ENCODE measurements around the gene MTSS2.

MTSS2 gene

DNA sequence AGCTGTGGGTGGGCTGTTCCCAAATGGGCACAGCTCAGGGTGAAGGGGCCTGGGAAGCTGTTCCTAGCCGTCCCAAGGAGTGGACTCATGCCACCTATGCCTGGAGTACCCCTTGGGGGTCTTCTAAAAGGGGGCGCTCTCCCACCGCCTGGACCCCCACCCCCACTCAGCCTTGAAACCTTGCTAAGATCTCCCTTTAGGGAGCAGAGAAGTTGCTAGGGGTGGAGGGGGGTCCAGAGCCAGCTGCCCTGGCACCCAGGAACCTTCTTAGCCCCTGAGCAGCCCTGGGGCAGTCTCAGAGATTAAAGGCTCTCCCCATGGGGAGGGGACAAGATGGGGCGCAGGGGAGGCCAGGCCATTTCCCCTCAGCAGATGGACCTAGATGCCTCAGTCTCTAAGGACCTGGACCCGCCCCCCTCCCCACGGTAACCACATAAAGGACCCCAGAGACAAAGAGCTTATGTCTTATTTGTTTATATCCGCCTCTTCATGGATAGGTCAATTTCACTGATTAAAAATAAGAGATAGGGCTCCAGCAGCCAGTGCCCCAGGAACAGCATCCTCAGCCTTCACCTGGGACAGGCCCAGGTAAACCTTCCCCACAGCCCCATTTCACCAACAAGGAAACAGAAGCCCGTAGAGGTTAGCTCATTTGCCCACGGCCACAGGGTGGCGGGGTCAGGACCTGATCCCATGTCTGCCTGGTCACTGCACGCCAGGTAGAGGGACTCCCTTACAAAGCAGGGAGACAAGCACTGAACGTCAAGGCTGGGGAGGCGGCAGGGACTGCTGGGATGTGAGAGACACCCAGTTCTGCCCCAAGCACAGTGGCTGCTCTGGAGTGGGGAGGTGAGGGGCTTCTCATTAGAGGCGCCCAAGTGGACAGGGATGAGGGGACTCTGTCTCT, 3.4 kb downstream of the MTSS2 start:
- Histone ChIP-seq H3K4me1 (ENCODE audit: control insufficient read depth, insufficient read depth, low read length) (peaks cover 13% of the 10 kb centered on the region), H3K9me3 (ENCODE audit: control insufficient read depth, insufficient read depth, low read depth, low read length) (no peaks in the 10 kb centered on the region), H3K27ac (ENCODE audit: extremely low read depth, low read depth, low read length) (no peak overlapping the region), H3K4me3 (ENCODE audit: low read depth, low read length) (no peak overlapping the region), H3K36me3 (ENCODE audit: control insufficient read depth in 2 of 2, insufficient read depth in 1 of 2, low read length in 2 of 2) (peaks cover 0 to 46% of the 10 kb centered on the region in 2 experiments; a peak in 2 of 3 replicates)
- POLR2A ChIA-PET = interaction anchor here (0.6 kb wide), 1 partner anchor 923 kb away, joined by 3 read pairs; no protein-coding TSS in a partner anchor
- CTCF ChIA-PET = no interaction called here
- TF ChIP-seq, protein P1, sequence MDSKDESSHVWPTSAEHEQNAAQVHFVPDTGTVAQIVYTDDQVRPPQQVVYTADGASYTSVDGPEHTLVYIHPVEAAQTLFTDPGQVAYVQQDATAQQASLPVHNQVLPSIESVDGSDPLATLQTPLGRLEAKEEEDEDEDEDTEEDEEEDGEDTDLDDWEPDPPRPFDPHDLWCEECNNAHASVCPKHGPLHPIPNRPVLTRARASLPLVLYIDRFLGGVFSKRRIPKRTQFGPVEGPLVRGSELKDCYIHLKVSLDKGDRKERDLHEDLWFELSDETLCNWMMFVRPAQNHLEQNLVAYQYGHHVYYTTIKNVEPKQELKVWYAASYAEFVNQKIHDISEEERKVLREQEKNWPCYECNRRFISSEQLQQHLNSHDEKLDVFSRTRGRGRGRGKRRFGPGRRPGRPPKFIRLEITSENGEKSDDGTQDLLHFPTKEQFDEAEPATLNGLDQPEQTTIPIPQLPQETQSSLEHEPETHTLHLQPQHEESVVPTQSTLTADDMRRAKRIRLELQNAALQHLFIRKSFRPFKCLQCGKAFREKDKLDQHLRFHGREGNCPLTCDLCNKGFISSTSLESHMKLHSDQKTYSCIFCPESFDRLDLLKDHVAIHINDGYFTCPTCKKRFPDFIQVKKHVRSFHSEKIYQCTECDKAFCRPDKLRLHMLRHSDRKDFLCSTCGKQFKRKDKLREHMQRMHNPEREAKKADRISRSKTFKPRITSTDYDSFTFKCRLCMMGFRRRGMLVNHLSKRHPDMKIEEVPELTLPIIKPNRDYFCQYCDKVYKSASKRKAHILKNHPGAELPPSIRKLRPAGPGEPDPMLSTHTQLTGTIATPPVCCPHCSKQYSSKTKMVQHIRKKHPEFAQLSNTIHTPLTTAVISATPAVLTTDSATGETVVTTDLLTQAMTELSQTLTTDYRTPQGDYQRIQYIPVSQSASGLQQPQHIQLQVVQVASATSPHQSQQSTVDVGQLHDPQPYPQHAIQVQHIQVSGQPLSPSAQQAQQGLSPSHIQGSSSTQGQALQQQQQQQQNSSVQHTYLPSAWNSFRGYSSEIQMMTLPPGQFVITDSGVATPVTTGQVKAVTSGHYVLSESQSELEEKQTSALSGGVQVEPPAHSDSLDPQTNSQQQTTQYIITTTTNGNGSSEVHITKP (tag by site-specific recombination; IDR thresholded peaks at IDR 0.05) = peak; percentile 58
- no peak for TF ChIP-seq ZBTB20 (tag by site-specific recombination; IDR thresholded peaks at IDR 0.05)

DNA sequence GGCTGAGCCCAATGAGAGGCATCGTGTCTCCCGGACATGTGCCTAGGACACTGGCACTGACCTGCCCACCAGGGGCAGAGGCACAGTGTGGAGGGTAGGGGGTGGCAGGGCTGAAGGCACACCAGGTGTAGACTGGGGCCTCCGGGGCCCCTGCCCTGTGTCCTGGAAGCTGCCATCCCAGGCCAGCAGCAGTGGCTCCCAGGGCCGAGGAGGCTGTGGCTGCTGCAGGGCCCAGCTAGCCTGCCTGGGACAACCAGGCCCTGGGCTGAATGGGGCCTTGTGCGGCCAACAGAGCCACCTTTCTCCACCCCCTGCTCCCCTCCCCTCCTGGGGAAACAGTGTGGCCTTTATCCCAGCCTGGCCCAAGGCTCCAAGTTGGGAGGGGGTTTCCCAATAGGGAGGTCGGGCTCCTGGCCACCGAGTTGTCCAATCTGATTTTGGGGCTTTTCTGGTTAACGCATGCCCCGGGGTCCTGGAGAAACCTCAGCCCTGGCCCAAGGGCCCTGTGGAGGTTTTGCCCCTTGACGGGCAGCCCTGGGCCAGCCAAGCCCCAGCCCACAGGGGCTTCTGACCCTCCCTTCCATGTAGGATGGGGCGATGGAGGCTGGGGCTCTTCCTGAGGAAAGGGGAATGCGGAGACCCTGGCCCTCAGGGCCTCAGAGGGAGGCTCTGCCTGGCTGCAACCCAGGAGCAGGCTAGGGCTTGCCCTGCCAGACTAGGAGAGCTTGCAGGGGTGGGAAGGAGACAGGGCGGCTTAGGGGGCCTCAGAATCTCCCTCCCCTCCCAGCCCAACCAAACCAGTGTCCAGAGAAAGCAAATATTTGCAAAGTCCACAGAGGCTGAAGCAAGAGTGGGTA, 4.2 kb downstream of the MTSS2 start:
- Histone ChIP-seq H3K27ac (ENCODE audit: extremely low read depth, low read depth, low read length) (no peak overlapping the region), H3K4me3 (ENCODE audit: low read depth, low read length) (no peak overlapping the region), H3K4me1 (ENCODE audit: control insufficient read depth, insufficient read depth, low read length) (peaks cover 9% of the 10 kb centered on the region; the same call in 1 of the 2 replicates), H3K36me3 (ENCODE audit: control insufficient read depth in 2 of 2, insufficient read depth in 1 of 2, low read length in 2 of 2) (peaks cover 0 to 54% of the 10 kb centered on the region in 2 experiments; a peak in 2 of 3 replicates), H3K9me3 (ENCODE audit: control insufficient read depth, insufficient read depth, low read depth, low read length) (no peaks in the 10 kb centered on the region)
- POLR2A ChIA-PET = no interaction called here
- CTCF ChIA-PET = no interaction called here
- TF ChIP-seq ZXDB (tag by site-specific recombination; IDR thresholded peaks at IDR 0.05) = 0 out of 2 replicates have a peak, but pooled peaks have one; percentile 64
- no peak for TF ChIP-seq ZNF211 (tag by site-specific recombination; IDR thresholded peaks at IDR 0.05; ENCODE audit: low read depth)

DNA sequence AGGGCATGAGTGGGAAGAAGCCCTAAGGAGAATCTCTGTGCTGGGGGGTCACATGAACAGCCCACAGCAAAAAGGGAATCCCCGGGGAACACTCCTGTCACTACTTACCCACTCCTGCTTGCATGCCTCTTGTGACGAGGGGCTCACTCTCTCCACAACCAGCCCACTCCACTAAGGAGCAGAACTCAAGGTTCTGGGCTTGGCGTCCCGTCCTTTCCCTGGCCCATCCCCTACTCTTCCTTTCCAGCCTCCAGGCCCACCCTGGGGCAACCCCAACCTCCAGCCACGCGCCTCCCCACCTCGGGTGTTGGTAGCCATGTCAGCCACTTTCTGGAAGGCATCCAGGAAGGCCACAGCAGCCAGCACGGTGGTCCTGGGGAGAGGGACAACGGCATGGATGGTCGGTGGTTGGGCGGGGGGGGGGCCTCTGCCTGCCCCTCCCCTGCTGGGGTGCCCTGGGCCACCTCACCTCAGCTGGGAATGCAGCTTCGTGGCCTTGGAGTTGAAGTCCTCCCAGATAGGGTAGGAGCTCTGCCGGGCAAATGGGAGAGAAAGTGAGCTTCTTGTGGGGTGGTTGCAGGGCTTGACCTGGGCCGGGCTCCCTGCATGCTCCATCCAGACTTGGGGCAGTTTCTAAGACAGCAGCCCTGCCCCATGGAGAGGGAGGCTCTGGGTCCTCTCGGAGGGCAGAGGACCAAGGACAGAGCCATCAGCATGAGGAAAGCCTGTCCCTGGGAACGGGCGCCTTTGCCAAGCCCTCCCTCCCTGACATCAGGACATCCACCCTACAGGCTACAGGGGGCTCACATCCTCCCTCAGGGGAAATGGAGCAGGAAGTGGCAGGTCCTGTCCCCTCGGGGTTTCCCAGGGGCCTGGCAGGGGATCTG, 5.1 kb downstream of the MTSS2 start:
- no peaks in the 10 kb centered on the region for H3K9me3 ChIP-seq (ENCODE audit: control insufficient read depth, insufficient read depth, low read depth, low read length)
- H3K36me3 ChIP-seq (ENCODE audit: control insufficient read depth in 2 of 2, insufficient read depth in 1 of 2, low read length in 2 of 2) = peaks cover 0 to 62% of the 10 kb centered on the region in 2 experiments; a peak in 2 of 3 replicates

DNA sequence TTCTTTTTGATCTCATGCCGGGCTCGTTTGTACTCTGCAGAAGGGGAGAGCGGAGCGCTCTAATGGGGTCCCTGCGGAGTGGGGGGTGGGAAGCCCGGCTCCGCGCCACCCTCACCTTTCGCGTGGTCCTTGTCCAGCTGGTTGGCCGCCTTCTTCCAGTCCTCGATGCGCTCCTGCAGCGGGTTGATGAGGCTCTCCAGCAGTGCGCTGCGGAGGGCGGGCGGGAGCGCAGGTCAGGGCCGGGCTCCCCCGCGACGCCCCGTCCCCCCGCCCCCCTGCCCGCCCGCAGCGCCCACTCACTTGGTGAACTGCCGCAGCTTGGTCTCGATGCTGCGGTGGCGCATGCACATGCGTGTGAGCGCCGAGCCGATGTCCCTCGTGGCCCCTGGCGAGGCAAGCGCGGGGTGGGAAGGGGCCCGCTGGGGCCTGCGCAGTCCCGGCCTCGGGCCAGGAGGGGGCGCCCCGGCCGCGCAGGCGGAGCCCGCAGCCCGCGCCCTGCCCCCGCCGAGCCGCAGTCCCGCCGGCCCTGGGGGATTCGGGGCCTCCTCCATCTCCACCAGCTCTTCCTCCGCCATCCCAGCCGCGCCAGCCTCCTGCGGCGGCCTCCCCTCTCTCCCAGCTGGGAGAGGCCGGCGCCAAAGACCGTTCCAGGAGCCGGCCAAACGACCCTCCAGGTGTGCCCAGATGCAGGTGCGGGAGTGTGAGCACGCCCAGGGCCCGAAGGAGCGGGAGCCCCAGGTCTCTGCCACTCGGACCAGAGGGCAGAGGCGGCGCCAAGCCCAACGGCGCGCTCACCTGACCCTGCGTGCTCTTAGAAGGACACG, 6.0 kb downstream of the MTSS2 start:
- ChIA-PET CTCF (interaction anchor here (0.6 to 1.5 kb wide), 6 partner anchors 11 to 875 kb away, joined by 3 read pairs; no protein-coding TSS in a partner anchor), POLR2A (no interaction called here)
- Histone ChIP-seq H3K4me3 (ENCODE audit: low read depth, low read length) (no peak overlapping the region), H3K27ac (ENCODE audit: extremely low read depth, low read depth, low read length) (no peak overlapping the region), H3K9me3 (ENCODE audit: control insufficient read depth, insufficient read depth, low read depth, low read length) (no peaks in the 10 kb centered on the region), H3K4me1 (ENCODE audit: control insufficient read depth, insufficient read depth, low read length) (peaks cover 5% of the 10 kb centered on the region; the same call in 1 of the 2 replicates), H3K36me3 (ENCODE audit: control insufficient read depth in 2 of 2, insufficient read depth in 1 of 2, low read length in 2 of 2) (peaks cover 6 to 70% of the 10 kb centered on the region in 2 experiments; a peak in 2 of 3 replicates)
- TF ChIP-seq ZNF302 (tag by site-specific recombination; IDR thresholded peaks at IDR 0.05; ENCODE audit: low read depth) = no peak
- no peak for TF ChIP-seq SCRT1 (tag by site-specific recombination; IDR thresholded peaks at IDR 0.05; ENCODE audit: borderline replicate concordance)
- TF ChIP-seq ZNF221 (tag by site-specific recombination; IDR thresholded peaks at IDR 0.05; ENCODE audit: borderline replicate concordance) = no peak
- TF ChIP-seq ZBTB17 (tag by site-specific recombination; IDR thresholded peaks at IDR 0.05) = no peak
- TF ChIP-seq, protein P2, sequence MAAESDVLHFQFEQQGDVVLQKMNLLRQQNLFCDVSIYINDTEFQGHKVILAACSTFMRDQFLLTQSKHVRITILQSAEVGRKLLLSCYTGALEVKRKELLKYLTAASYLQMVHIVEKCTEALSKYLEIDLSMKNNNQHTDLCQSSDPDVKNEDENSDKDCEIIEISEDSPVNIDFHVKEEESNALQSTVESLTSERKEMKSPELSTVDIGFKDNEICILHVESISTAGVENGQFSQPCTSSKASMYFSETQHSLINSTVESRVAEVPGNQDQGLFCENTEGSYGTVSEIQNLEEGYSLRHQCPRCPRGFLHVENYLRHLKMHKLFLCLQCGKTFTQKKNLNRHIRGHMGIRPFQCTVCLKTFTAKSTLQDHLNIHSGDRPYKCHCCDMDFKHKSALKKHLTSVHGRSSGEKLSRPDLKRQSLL (tag by site-specific recombination; IDR thresholded peaks at IDR 0.05) = no peak
- TF ChIP-seq ZNF529 (tag by site-specific recombination; IDR thresholded peaks at IDR 0.05; ENCODE audit: insufficient replicate concordance) = no peak
- no peak for TF ChIP-seq ZNF214 (tag by site-specific recombination; IDR thresholded peaks at IDR 0.05; ENCODE audit: borderline replicate concordance)

More for the DNA sequence above, 5.1 kb downstream of the MTSS2 start:
- Histone ChIP-seq H3K4me3 (ENCODE audit: low read depth, low read length) (no peak overlapping the region), H3K4me1 (ENCODE audit: control insufficient read depth, insufficient read depth, low read length) (peaks cover 5% of the 10 kb centered on the region; the same call in 1 of the 2 replicates), H3K27ac (ENCODE audit: extremely low read depth, low read depth, low read length) (no peak overlapping the region)
- CTCF ChIA-PET = no interaction called here
- no peak for TF ChIP-seq ZNF626 (tag by site-specific recombination; IDR thresholded peaks at IDR 0.05)
- TF ChIP-seq, protein P3, sequence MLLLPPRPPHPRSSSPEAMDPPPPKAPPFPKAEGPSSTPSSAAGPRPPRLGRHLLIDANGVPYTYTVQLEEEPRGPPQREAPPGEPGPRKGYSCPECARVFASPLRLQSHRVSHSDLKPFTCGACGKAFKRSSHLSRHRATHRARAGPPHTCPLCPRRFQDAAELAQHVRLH (tag by site-specific recombination; IDR thresholded peaks at IDR 0.05) = peak; percentile 52; the same call in 1 of the 2 replicates
- POLR2A ChIA-PET = no interaction called here
